Activated CD8-positive, alpha-beta memory T cell treated with anti-CD3 and anti-CD28 coated beads for 48 hours (primary cell): ENCODE results near the gene GNG13.

Experiments used
- DNase-seq, 3 experiments: peaks; one replicate each; pipeline ENCODE4 v3.0.0-alpha.2; 2020; ENCODE audit warnings: low read depth in 2 of 3, low spot score in 2 of 3

The GNG13 gene

GRCh38 chr16:794853-795466 is 5.6 kb downstream of the GNG13 start:
- no peak for DNase-seq

DNA sequence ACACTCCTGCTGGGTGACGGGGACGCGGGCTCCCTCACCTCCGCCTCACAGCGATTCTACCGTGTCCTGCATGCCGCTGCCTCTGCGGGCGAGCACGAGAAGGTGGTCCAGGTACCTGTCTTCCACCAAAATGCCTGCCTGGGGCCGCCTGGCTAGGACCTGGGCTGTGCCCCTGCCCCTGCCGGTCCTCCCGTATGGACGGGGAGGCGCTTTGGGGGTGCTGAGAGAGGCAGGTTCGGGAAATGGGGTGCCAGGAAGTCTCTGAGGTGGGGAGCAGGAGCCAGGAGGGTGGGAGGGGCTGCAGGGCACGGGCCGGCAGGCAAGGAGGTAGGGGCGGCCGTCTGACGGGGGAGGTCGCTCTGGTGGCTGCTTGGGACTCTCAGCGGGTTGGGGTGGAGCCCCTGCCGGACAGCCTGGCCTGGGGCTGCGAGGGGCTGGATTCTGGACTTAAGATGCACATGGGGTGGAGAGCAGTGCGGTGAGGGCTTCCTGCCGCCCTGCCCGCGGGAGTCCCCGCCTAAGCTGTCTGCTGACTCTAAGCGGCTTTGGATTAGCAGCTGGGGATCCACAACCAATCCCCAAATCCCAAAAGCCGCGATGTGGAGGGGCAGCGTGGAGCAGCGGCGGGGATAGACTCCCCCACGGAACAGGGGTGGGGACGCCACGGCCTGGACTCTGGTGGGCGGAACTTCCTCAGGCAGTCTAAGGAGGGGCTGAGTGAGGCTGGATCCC is 6.3 kb downstream of the GNG13 start:
- DNase-seq: no peak

GRCh38 chr16:793414-793813 is 7.1 kb downstream of the GNG13 start:
- no peak for DNase-seq

DNA sequence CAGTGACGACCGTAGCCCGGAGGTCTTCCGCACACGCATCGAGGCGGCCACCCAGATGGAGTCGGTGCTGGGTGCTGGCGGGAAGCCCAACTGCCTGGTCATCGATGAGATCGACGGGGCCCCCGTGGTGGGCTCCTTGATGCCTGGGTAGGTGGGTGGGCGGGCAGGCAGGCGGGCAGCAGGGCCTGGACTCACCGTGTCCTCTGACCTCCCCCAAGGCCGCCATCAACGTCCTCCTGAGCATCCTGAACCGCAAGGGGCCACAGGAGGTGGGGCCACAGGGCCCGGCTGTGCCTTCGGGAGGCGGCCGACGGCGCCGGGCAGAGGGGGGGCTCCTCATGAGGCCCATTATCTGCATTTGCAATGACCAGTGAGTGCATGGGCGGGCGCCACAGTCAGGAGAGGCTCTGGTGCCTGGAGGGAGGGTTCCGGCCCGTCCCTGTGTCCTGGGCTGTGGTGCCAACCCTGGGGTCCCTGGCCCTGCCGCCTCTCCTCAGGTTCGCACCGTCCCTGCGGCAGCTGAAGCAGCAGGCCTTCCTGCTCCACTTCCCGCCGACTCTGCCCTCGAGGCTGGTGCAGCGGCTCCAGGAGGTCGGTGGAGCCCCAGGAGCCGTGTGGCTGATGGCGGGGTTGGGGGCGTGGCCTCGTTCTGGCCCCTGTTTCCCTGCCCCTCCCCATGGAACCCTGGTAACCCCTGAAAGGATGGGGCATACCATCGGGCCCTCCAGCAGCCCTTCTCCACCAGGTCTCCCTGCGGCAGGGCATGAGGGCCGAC is 8.1 kb downstream of the GNG13 start:
- DNase-seq: no peak

DNA sequence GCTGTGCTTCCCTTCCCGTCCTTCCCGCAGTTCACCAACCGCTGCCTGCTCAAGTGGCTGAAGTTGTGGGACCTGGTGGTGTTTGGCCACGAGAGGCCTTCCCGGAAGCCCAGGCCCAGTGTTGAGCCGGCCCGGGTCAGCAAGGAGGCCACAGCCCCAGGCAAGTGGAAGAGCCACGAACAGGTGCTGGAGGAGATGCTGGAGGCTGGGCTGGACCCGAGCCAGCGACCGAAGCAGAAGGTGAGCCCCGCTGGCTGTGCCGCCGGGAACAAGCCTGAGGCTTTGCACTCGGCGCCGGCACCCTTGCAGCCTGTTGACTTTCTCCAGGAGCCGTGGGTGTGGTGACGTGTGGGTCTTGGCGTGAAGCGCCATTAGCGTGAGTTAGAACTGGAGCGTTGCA is 9.4 kb downstream of the GNG13 start:
- no peak for DNase-seq

DNA sequence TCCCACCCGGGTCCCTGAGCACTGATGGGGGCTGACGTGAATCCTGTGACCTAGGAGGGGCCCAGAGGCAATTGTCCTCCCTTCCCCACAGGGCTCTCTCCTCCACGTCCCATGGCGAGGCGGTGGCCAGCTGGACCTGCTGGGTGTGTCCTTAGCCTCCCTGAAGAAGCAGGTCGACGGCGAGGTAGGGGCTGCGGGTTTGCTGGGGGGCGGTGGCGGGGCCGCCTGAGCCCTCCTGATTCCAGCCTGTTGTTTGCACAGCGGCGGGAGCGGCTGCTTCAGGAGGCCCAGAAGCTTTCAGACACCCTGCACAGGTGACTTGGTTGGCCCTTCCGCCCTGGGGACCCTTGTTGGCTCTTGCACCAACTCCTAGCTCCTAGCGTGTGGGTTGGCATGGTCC is 10.4 kb downstream of the GNG13 start:
- no peak for DNase-seq

GRCh38 chr16:789191-789850 is 11.2 kb downstream of the GNG13 start:
- DNase-seq: no peak

GRCh38 chr16:788399-789126 is 12.0 kb downstream of the GNG13 start, which contains the start of gene CHTF18:
CHTF18 (plus strand) TSS chr16:788620; CDS start chr16:788685, 65 bp downstream.
- DNase-seq: peak; percentile 66 to 93 (median 79)

- no peak for DNase-seq
Observed at GRCh38 chr16:787978-788398, 12.5 kb downstream of the GNG13 start, which contains the start of gene RPUSD1. RPUSD1 (minus strand) TSS chr16:788381; CDS start chr16:787737, 644 bp downstream.

GRCh38 chr16:787321-787966 is 13.1 kb downstream of the GNG13 start:
- DNase-seq: no peak

GRCh38 chr16:785563-786535 is 14.7 kb downstream of the GNG13 start:
- peak; percentile 49 to 68 (median 61) for DNase-seq

GRCh38 chr16:784431-784830 is 16.1 kb downstream of the GNG13 start:
- no peak for DNase-seq

GRCh38 chr16:783404-784161 is 17.0 kb downstream of the GNG13 start:
- DNase-seq: no peak

GRCh38 chr16:782766-783403 is 17.6 kb downstream of the GNG13 start:
- DNase-seq: no peak

- DNase-seq: no peak
Observed at GRCh38 chr16:782258-782657, 18.3 kb downstream of the GNG13 start.

- no peak for DNase-seq
Observed at GRCh38 chr16:781346-782010, 19.1 kb downstream of the GNG13 start.

DNA sequence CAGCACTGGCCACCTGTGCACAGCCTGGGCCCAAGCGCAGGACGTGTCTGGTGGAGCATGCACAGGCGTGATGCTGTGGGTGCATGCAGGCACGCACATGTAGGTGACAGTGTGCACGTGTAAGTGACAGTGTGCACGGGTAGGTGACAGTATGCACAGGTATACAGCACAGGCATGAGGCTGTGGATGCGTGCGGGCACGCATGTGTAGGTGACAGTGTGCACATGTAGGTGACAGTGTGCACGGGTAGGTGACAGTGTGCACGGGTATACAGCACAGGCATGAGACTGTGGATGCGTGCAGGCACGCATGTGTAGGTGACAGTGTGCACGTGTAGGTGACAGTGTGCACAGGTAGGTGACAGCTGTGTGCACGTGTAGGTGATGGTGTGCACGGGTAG is 20.2 kb downstream of the GNG13 start:
- DNase-seq: no peak
